GM21576 (cell line): Measurements from ENCODE around the gene DNAJC8.

Experiments
- ATAC-seq: cut with Tn5 transposase; IDR thresholded peaks from one replicate; pipeline ENCODE4 v1.9.1; 2021; ENCODE audit warnings: mild to moderate bottlenecking, moderate library complexity; ENCODE audit not compliant: unreplicated experiment

DNAJC8 gene

DNA sequence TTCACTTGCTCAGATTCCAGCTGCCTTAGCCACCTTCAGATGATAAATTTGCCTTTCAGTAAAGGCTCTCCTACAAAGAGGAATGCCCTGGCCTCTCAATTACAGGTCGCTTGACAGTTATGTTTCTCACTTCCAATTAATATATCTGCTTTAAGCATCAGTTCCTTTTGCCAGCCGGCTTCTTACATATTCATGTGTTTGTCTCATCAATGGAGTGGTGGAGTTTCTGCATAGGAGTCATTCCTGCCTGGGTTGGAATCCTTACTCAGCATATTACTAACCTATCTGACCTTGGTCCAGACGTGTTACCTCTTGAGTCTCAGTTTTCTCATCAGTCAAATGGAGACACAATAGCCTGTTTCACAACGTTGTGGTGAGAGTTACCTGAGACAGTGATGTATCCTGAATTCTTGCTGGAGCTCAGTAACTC, 17.1 kb upstream of the DNAJC8 start:
- no peak for ATAC-seq

DNA sequence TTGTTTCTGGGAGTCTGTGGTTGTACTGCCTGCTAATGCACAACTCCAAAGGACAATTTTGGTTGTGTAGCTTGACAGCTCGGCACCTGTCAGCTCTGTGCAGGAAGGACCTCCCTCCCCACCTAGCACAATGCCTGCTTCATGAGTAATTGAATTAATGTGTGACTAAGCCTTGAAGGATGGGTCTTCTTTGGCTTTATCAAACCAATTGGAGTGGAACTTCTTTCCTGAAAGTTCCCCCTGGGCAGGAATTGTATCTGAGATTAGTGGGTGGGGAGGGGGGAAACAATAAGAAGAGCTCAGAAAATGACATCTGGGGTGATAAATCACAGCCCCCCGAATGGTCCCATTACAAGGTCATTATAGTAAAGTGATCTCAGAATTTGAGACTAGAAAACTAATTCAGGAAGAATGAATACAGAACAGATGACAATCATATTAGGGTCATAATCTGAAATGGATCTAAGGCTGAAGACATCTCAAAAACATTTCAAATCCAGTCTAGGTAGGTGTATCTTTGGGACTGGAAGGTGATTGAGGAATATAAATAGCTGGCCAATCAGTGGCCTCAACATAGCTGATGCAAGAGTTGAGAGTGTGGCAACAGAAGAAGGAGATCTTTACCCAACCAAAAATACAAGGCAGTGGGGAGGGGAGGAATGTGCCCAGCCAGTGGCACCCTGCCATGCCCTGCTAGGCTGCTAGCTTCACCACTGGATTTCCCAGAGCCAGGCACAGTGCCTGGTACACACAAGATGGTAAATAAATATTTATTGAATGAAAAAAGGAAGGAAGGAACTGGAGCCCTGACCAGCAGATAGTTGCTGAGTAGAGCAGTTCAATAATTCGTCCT, 16.4 kb upstream of the DNAJC8 start:
- ATAC-seq: no peak

DNA sequence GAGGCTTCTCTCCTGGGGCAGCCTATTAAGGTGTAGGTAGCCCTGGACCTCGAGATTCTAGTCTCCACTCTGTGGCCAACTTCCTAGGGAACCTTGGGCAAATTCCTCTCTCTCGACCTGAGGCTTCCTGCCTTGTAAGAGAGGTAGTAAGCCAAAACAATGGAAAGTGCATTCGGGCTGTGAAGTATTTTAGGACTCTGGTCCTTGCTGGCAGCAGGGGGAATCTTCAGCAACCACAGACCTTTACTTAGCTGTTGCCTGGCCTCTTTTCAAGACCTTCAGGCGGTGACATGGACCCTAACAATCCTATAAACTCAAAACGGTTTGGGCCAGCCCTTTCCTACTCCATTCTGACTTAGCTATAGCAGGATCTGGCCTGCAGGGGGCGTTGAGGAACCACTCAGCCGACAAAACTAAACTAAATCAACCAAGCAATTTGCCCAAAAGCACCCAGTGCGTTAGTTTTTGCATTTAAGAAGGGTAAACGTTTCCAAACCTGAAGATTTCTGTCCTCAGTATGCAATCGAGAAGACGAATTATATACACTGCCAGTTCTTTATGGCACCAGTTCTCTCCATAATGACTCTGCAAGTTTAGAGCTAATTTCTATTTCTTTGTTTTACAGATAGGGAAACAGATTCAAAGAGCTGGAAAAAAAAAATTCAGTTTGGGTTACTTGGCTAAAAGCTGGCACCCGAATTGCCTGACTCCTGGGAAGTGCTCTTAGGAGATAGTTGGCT, 15.6 kb upstream of the DNAJC8 start:
- ATAC-seq: peak; percentile 29

DNA sequence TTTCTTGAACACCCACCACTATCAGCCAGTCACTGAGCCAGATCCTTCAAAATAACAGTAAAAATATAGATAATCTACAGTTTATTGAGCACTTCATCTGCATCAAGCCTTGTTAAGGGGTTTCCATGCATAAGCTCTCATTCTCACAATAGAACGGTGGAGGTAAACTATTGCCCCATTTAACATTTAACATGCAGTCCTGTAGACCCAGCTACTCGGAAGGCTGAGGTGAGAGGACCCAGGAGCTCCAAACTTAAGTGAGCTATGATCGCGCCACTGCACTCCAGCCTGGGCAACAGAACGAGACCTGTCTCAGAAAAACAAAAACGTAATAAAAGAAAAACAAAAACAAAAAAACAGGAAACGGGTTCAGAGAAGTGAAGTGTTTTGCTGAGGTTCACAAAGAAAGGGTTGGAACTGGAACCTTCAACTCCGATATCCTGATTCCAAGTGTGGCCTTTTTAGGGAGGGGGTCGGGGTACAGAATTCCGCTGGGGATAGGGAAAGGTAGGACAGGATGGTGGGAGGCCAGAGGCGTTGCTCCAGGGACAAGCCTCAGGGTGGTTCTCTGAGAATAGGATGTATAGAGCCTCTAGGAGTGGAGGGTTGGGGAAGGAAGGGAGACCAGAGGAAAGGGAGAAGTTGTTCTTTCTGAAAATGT, 14.9 kb upstream of the DNAJC8 start:
- ATAC-seq: no peak

DNA sequence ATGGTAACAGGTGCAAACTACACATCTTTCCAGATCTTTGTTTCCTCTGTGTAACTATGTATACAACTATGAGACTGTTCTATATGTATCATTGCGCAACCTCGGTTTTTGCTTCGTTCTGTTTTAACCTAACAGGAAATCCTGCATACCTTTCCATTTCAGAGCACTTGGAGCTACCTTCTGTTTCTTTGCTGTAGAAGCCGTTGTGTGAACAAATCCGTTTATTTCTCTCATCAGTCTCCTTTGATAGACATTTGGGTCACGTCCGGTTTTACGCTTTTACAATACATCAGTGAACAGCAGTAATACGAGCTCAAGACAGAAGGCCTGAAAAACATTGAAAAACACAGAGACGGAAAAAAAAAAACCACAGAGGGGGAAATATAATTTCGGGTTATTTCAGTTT, 13.6 kb upstream of the DNAJC8 start:
- ATAC-seq: no peak

DNA sequence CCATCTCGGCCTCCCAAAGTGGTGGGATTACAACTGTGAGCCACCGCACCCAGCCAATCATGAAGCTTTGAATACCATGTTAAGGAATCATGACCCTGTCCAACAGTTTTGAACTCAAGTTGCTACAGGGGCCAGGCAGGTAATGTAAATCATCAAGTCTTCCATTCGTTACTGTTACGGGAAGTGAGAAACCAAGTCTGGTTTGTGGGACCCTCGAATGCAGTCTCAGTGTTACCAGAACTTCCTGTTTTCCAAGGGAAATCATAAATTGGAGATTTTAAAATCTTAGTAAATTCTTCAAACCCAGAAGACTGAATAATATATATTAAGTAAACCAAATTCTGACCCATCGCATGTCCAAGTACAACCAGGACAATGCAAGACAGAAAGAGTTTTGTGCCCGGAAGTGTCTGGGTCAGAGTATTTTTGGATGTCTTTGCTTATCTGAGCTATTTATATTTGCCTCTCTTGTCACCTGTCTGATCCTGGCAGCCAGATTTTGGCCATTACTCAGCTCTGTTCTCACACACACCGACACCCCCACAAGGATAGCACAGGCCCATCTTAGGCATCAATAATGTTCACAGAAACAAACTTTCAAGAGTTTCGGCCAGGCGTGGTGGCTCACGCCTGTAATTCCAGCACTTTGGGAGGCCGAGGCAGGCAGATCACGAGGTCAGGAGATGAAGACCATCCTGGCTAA, 11.9 kb upstream of the DNAJC8 start:
- ATAC-seq: no peak

DNA sequence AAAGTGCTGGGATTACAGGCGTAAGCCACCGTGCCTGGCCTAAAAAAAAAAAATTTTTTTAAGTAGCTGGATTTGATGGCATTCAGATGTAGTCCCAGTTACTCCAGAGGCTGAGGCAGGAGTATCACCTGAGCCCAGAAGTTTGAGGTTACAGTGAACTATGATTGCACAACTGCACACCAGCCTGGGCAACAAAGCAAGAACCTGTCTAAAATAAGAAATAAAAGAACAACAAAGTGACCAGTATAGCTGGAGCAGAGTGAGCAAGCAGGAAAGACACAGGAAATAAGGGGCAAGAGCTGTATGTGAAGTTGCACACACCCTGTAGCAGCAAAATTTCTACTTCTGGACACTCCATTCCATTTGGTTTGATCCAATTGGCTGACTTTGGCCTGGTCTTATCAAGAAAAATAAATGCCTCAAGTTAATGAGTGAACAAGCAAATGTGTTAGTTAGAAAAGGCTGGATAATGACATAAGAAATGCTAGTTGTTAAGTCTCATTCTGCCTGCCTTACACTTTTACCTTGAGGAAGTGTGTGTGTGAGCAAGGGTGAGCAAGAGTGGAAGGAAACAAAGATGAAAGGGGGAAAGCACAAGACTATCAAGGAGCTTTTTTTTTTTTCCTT, 11.0 kb upstream of the DNAJC8 start:
- ATAC-seq: no peak

DNA sequence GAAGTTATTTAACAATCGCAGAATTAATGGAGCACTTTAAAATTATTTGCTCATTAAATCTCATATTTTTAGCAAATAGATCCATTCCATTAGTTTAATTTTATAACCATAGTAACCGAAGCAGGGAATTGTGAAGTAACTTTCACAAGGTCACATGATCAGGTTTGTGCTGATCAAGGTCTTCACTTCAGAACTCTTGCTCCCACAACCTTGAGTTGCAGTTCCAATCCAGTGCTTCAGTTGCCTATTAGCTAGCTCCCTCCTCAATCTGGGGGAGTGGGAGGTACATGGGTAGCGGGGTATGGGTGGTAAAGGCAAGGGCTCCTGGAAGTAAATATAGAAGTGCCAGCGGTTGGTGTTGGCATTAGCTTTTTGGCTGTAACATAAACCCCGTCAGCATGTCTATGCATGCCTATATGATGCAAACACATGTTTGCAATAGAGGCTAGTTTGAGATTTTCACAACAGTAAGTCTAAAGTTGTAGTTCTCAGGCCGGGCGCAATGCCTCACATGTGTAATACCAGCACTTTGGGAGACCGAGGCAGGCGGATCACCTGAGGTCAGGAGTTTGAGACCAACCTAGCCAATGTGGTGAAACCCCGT, 8.9 kb upstream of the DNAJC8 start:
- no peak for ATAC-seq

DNA sequence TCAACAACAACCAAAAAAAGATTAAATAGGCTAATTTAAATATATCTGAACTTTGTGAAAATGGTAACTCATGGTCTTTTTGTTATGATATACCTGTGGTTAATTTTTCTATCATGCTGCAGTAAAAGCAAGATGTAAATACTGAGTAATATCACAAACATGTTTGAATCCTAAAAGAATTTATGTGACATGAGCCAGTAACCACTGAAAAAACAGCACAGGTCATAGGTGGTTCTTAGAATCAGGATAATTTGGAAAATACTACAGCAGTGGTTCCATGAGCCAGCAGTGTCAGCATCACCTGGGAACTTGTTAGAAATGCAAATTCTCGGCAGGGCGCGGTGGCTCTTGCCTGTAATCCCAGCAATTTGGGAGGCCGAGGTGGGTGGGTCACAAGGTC, 7.2 kb upstream of the DNAJC8 start:
- ATAC-seq: no peak

DNA sequence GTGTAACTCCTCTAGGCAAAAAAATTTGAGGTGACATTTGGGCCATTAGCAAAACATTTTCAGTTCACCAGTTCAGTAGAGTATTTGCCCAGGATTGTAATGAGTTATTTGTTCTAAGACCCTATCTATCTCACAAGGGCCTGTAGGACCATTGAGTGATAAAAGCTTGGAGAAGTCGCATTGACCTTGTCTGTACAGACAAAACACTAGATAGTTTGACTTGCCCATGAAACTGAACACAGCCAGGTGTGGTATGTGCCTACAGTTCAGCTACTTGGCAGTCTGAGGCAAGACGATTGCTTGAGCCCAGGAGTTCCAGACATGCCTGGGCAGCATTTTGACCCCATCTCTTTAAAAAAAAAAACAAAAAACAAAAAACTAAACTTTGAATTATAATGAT, 6.2 kb upstream of the DNAJC8 start:
- ATAC-seq: no peak

DNA sequence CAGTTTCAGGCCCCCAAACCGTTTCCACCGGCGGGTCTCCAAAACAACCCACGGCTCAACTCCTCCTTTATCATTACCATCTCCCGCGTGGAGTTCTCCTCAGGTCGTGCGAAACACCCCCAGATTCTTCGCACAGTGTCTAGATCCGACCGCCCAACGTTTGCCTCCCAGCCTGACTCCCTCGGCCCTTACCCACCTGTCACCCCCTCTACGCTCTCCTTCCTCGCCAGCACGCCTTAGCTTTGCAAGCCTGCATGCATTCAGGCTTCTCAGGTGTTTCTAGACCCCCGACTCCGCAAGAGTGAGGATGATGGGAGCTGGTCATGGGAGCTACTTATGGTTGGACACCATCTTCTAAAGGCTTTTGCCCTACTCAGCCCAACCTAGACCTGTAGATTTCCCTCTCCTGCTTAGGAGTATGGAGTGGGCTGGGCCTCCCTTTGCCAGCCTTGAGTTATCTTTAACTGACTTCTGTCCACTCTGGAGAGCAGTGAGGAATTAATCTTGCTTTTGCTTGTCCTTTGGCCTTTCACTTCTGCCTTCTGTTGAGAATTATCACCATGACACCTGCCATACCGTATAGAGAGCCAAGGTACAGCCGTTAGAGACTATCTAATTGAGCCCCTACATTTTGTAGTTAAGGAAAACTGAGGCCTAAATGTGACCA, 4.0 kb upstream of the DNAJC8 start:
- no peak for ATAC-seq

DNA sequence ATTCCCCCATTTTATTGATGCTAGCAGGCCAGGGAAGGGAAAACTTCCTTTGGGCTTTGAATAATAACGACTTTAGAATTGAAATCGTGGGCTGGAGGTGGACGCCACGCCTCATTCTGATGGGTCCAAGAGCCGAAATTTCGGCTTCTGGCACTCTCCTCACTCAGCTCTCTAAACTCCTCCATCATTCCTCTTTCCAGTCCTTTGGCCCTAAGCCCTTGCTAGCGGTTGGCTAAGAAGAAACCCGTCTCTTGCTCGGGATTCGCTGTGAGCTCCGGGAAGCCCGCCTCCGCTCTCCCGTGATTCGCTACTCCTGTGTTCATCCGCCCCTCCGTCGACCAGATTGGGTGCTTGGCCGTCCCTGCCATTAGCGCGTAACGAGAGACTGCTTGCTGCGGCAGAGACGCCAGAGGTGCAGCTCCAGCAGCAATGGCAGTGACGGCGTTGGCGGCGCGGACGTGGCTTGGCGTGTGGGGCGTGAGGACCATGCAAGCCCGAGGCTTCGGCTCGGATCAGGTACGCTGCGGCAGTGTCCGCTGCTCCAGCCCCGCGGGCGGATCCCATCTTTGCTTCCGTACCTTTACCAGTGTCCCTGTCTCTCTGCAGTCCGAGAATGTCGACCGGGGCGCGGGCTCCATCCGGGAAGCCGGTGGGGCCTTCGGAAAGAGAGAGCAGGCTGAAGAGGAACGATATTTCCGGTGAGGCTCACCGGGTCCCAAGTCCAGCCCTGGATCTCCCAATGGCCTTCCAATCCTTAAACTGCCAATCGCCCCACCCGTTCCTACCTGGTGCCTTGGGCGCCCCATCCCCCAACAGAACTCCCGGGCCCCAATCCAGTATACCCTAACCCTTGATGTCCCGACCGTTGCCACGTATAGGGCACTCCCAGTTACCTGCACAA, 3.2 kb upstream of the DNAJC8 start, which contains the start of gene ATP5IF1:
Gene ATP5IF1, plus strand, starts transcription at position 370 of the 901 bp plus-strand sequence. Its CDS starts 60 bp downstream, at position 430.
- peak; percentile 81 for ATAC-seq

DNA sequence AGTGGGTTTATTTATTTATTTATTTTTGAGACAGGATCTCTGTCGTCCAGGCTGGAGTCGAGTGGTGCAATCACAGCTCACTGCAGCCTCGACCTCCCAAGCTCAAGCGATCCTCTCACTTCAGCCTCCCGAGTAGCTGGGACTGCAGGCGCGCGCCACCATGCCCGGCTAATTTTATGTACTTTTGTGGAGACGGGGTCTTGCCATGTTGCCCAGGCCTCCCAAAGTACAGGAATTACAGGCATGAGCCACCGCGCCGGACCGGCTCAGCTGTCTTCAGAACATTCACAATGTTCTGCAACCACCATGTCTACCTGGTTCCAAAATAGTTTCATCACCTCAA, 406 bp upstream of the DNAJC8 start:
- no peak for ATAC-seq

DNA sequence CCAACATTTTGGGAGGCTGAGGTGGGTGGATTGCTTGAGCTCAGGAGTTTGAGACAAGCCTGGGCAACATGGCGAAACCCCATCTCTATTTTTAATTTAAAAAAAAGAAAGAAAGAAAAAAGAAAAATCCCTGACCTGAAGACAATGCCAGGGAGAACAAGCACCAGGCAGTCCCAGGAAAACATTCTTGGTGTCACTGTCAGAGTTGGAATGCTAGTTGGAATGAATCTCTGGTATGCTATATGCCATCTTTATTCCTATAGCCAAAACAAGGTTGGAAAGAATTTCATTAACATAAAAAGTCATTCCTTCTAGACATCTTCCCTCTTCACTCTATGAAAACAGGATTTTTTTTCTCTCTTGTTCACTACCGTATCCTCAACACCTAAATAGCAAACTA, 2.8 kb downstream of the DNAJC8 start:
- no peak for ATAC-seq

DNA sequence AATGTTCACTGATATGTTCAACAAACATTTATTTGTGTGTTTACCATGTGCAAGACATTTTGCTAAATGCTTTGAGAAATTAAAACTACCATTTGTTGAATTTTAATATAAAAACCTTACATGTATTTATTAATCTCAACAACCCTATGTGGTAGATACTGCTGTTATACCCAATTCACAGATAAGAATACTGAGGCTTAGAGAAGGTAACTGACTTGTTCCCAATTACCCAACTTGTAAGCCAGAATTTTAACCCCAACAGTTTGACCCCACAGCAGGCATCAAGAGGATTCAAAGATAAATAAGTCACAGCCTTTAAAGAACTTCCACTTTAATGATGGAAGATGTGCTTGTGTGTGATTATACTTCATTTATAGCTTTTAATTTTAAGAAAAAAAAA, 3.7 kb downstream of the DNAJC8 start:
- ATAC-seq: no peak

DNA sequence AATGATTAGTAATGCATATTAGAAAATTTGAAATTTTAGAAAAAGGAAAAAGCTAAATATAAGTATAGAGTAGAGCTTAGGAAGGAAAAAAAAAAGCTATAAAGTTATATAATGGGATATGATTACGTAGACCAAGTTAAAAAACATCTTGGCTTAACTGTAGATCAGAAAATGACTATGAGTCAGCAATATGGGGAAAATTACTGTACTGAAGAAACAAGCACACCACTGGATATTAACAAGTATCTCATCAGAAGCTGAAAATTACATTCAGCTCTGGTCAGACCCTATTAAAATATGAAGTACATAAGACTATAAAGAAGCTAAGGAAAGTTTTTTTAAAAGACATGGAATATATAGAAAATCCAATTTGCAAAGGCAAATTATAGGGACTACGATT, 19.5 kb downstream of the DNAJC8 start:
- ATAC-seq: no peak

DNA sequence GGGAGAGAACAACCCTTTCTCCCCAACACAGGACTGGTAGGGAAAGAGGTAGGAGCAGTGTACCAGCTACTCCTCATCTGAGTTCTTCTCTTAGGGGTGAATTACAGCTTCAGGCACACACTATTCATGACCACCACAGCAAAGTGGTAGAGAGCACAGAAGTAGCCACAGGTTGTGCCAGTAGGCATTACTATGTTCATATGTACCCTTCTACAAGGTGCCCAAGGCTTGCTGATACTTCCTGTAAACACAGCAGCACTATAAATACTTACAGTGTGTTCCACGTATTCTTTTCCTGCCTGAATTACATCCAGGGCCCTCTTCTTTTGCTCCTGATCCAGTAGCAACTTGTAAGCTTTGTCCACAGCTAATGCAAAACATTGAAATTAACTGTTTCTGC, 23.1 kb downstream of the DNAJC8 start:
- no peak for ATAC-seq

DNA sequence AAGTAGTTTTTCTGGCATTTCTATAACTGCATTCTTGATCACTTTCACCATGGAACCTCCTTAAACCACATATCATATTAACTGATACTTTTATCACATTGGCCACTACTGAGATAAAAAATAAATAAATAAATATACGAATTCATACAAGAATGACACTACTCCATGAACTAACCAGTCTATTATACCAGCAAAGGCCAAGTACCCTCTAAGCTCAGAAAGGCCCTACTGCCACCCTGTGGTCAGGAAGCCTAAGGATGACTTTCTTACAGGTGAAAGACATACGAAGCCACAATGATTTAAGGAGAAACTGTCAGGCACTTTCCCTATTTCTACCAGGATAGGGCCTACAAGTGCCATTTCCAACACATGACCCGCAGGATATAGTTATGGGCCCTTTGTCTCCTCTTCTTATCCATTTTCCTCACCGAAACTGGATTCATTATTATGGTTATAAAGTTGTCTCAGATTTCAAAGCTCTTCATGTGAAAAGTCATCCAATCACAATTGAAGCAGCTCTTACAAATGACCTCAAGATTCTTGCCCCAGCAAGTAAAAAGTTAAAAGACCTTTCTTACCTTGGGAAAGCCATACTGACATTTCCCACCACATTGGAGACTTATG, 23.9 kb downstream of the DNAJC8 start:
- no peak for ATAC-seq
